ENCODE measurements around the gene CAMK1.
A peak's percentile ranks its signal among the peaks of the same experiment; 100 is the strongest.

CAMK1 gene

DNA sequence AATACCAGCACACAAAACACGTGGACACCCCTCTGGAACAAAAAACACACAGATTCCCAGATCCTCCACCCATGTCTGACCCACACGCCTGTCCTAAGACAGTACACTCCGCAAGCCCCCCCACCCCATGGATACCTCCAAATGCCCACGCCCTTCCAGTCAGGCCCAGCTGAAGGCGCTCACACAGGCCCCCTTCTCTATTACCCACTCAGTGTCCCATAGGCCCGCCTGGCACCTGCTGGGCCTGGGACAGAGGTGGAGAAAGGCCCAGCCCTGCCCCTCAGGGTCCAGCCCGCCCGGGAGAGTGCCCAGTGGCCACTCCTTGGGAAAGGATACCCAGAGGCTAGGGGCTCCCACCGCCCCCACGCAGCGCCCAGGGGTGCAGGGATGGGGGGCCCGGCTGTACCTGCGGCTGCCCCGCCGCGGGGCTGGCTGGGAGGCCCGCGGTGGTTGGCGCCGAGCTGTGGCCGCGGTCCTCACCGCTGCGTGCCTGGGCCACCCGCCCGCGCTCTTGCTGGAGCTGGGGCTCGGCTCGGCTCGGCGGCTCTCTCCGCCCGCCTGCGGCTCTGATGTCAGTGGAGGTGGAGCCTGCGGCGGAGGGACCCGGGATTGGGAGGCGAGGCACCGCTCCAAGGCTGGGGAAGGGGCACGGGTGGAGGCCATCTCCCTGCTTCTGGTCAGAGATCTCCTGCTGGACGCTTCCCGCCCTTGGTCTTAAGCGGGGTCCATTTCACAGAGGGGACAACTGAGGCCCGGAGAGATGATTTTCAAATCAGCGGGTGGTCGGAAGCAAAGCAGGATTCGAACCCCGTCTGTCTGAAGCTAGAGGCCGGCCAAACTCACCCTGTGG lies at the start of gene CAMK1:
TSS of gene CAMK1 (minus strand) at position 522 of the 850 bp plus-strand sequence. CDS start 2,198 bp downstream, outside the sequence.
- TF ChIP-seq, protein P1, sequence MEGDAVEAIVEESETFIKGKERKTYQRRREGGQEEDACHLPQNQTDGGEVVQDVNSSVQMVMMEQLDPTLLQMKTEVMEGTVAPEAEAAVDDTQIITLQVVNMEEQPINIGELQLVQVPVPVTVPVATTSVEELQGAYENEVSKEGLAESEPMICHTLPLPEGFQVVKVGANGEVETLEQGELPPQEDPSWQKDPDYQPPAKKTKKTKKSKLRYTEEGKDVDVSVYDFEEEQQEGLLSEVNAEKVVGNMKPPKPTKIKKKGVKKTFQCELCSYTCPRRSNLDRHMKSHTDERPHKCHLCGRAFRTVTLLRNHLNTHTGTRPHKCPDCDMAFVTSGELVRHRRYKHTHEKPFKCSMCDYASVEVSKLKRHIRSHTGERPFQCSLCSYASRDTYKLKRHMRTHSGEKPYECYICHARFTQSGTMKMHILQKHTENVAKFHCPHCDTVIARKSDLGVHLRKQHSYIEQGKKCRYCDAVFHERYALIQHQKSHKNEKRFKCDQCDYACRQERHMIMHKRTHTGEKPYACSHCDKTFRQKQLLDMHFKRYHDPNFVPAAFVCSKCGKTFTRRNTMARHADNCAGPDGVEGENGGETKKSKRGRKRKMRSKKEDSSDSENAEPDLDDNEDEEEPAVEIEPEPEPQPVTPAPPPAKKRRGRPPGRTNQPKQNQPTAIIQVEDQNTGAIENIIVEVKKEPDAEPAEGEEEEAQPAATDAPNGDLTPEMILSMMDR (conservative IDR thresholded peaks at IDR 0.05; ENCODE audit: low read depth, low read length) = no peak
- peak within 1 kb of the TSS; percentile 61 for H3K4me3 ChIP-seq (ENCODE audit: low read length)
- DNase-seq (ENCODE audit: low read depth) = no peak

DNA sequence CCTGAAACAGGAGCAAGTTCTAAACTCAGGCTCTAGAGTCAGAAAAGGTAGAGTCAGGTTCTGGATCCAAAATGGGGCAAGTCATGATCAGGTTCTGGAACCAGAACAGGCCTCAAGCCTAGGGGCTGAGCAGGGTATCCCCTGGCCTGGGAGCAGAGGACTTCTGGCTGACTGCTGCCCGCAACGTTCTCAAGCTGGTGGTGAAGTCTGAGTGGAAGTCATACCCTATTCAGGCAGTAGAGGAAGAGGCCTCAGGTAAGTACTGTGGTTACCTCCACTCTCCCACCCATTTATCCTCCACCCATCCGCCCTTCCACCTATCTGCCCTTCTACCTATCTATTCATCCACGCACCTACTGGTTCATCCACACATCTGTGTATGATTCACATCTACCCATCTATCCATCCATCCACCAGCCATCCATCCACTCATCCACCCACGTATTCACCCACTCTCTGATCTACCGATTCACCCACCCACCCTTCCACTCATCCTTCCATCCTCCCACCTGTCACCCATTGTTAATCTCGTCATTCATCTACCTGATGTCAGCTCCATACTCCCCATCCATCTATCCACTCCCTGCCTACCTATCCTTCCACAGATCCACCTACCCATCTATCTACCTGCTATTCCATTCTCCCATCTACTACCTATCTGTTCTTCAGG lies 49.1 kb upstream of the CAMK1 start:
- no peak overlapping the region for H3K4me3 ChIP-seq (ENCODE audit: low read length)
- TF ChIP-seq, protein P1 (conservative IDR thresholded peaks at IDR 0.05; ENCODE audit: low read depth, low read length) = no peak
- no peak for DNase-seq (ENCODE audit: low read depth)

DNA sequence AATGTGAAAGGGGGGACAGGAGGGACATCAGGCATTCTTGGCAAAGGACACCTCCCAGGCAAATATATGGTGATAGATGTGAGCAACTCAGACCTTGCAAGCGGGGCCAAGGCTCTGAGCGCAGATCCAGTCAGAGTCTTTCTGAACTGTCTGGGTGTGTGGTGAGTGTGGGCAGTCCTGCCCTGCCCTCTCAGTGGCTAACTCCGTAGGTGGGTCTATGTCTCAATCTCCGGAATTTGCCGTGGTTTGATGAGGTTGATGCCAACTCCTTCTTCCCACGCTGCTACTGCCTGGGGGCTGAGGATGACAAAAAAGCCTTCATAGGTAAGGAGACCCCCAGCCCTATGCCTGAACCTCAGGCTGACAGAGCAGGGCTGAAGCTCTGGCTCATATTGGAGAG lies 47.7 kb upstream of the CAMK1 start:
- TF ChIP-seq, protein P1 (conservative IDR thresholded peaks at IDR 0.05; ENCODE audit: low read depth, low read length) = no peak
- DNase-seq (ENCODE audit: low read depth) = no peak
- no peak overlapping the region for H3K4me3 ChIP-seq (ENCODE audit: low read length)

DNA sequence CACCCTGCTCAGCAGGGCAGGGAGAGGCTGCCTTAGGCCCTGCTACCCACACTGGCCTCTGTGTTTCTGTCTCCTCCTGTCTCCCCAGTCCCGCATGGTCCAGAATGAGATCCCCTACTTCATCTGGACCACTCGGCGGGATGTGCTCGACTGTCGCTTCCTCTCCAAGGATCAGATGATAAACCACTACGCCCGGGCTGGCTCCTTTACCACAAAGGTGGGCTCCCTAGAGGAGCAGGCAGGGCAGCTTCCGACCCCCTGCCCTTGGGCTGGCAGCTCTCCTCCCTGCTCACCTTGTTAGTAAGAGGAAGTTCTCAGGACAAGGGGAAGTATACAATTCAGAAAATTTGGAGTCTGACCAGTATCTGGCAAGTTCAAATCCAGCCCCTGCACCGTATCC lies 46.2 kb upstream of the CAMK1 start:
- DNase-seq (ENCODE audit: low read depth) = no peak
- TF ChIP-seq, protein P1 (conservative IDR thresholded peaks at IDR 0.05; ENCODE audit: low read depth, low read length) = no peak
- H3K4me3 ChIP-seq (ENCODE audit: low read length) = no peak overlapping the region

DNA sequence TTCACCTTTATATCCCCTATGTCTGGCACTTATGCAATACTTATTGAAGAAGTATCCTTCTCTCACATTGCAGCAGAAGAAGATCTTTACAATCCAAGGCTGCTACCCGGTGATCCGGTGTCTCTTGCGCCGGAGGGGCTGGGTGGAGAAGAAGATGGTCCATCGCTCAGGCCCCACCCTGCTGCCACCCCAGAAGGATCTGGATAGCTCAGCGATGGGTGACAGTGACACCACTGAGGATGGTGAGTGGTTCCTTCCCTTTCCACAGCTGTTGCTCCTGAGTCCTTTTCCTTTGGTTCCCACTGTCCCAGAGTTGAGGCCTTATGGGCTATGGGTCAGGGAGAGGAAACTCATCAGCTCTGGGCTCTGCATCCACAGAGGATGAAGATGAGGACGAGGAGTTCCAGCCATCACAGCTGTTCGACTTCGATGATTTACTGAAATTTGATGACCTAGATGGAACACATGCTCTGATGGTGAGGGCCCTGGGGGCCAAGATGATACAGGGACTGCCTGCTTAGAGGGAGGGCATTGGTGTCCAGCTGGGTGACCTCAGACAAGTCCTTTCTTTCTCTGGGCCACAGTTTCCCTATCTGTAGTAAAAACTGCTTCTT lies 43.2 kb upstream of the CAMK1 start:
- TF ChIP-seq, protein P1 (conservative IDR thresholded peaks at IDR 0.05; ENCODE audit: low read depth, low read length) = no peak
- no peak overlapping the region for H3K4me3 ChIP-seq (ENCODE audit: low read length)
- no peak for DNase-seq (ENCODE audit: low read depth)

DNA sequence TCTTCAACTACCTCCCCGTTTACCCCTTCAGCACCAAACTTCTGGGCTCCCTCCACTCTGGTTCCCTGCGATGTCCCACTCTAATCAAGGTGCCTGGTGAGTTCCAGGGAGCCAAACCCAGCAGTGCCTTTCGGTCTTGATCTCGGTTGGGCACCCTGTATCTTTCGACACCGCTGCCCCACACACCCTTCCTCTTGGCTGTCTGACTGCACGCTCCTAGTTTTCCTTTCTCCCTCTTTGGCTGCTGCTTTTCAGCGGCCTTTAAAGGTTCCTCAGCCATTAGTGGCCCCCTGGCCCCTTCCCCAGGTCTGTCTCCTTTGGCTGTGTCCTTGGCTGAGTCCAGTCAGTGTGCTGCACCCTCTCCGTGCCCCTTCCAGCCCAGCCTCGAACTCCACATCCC lies 41.1 kb upstream of the CAMK1 start:
- TF ChIP-seq, protein P1 (conservative IDR thresholded peaks at IDR 0.05; ENCODE audit: low read depth, low read length) = no peak
- DNase-seq (ENCODE audit: low read depth) = no peak
- H3K4me3 ChIP-seq (ENCODE audit: low read length) = peak overlapping the region; percentile 57

Data from retinal pigment epithelial cell (primary cell).